SK-N-SH (cell line): Measurements from ENCODE around the gene AKIP1. TPM values are rescaled to one million over a fixed set of nuclear protein-coding genes. Genes with fewer than 3 reads are reported as not detected.

Experiments used
- CTCF ChIA-PET: fragments of 300-600, 350-600 bp; formaldehyde crosslinking; extraction: SDS; loops from one replicate; lab custom pipeline; 2021; lab: Yijun Ruan, JAX
- POLR2A ChIA-PET: fragments of 350-600 bp; sonication (Branson Sonifier 250); formaldehyde crosslinking; extraction: SDS; loops from one replicate; lab custom pipeline; 2020; ENCODE audit warnings: antibody characterized with exemption, inconsistent platforms; lab: Yijun Ruan, JAX
- DNase-seq: peaks from one replicate; pipeline ENCODE4 v3.0.0; 2012
- H2AFZ ChIP-seq: fragments of 200-600 bp; sonication (generic); 2 replicates; pipeline ENCODE4 v1.8.1; 2016; ENCODE audit warnings: antibody characterized with exemption, mild to moderate bottlenecking, low read depth
- H3F3A ChIP-seq: fragments of 200-600 bp; sonication (generic); replicated peaks from 2 replicates; pipeline ENCODE3; 2016; ENCODE audit warnings: antibody characterized with exemption, mild to moderate bottlenecking; ENCODE audit not compliant: insufficient read depth
- H3K27ac ChIP-seq, 2 experiments: fragments of 200-500 bp in 1 of 2; fragments of 200-600 bp in 1 of 2; sonication (Bioruptor generic) in 1 of 2; sonication (generic), shearing (Covaris generic) in 1 of 2; 2 replicates each; pipeline versions ENCODE4 v1.5.1 to v1.6.1; 2014 to 2016; ENCODE audit warnings: low read depth in 2 of 2, inconsistent platforms in 1 of 2, low read length in 1 of 2, mild to moderate bottlenecking in 1 of 2, mixed read lengths in 1 of 2
- H3K27me3 ChIP-seq: fragments of 200-600 bp; sonication (generic), shearing (Covaris generic); 2 replicates; pipeline ENCODE4 v1.6.1; 2016; ENCODE audit warnings: mixed run types; ENCODE audit not compliant: insufficient read depth
- H3K36me3 ChIP-seq, 2 experiments: fragments of 200-500 bp in 1 of 2; fragments of 200-600 bp in 1 of 2; sonication (Bioruptor generic) in 1 of 2; sonication (generic) in 1 of 2; replicated peaks in 1 of 2; 2 replicates each; pipeline versions ENCODE3 to v1.5.1; 2014 to 2016; ENCODE audit warnings: low read length in 1 of 2, mild to moderate bottlenecking in 1 of 2; ENCODE audit not compliant: insufficient read depth in 2 of 2, control insufficient read depth in 1 of 2
- H3K4me1 ChIP-seq, 2 experiments: fragments of 200-500 bp in 1 of 2; fragments of 200-600 bp in 1 of 2; sonication (Bioruptor generic) in 1 of 2; sonication (generic), shearing (Covaris generic) in 1 of 2; 2 replicates each; pipeline versions ENCODE4 v1.5.1 to v1.6.1; 2014 to 2016; ENCODE audit warnings: low read depth in 1 of 2, low read length in 1 of 2, mixed run types in 1 of 2; ENCODE audit not compliant: insufficient read depth in 2 of 2, control insufficient read depth in 1 of 2
- H3K4me2 ChIP-seq: fragments of 200-600 bp; sonication (generic), shearing (Covaris generic); 2 replicates; pipeline ENCODE4 v1.6.1; 2017; ENCODE audit warnings: mixed run types
- H3K4me3 ChIP-seq, 2 experiments: fragments of 200-500 bp in 1 of 2; fragments of 200-600 bp in 1 of 2; sonication (Bioruptor generic) in 1 of 2; sonication (generic), shearing (Covaris generic) in 1 of 2; 2 replicates each; pipeline versions ENCODE4 v1.5.1 to v1.8.1; 2014 to 2016; ENCODE audit warnings: low read depth in 2 of 2, inconsistent platforms in 1 of 2, low read length in 1 of 2, mild to moderate bottlenecking in 1 of 2, mixed read lengths in 1 of 2, moderate library complexity in 1 of 2
- H3K79me2 ChIP-seq: fragments of 200-600 bp; sonication (generic); 2 replicates; pipeline ENCODE4 v1.8.1; 2017; ENCODE audit warnings: mild to moderate bottlenecking; ENCODE audit not compliant: insufficient read depth
- H3K9ac ChIP-seq: fragments of 200-600 bp; sonication (generic); 2 replicates; pipeline ENCODE4 v1.6.1; 2017; ENCODE audit warnings: mixed run types
- H3K9me2 ChIP-seq: fragments of 200-600 bp; sonication (generic); 2 replicates; pipeline ENCODE4 v1.6.1; 2017; ENCODE audit warnings: mixed run types
- H3K9me3 ChIP-seq: fragments of 200-600 bp; sonication (generic); 2 replicates; pipeline ENCODE4 v1.6.1; 2017; ENCODE audit warnings: mixed run types, mild to moderate bottlenecking, moderate library complexity
- H4K20me1 ChIP-seq: fragments of 200-600 bp; sonication (generic); 2 replicates; pipeline ENCODE4 v1.6.1; 2017; ENCODE audit warnings: mild to moderate bottlenecking, mixed run types; ENCODE audit not compliant: insufficient read depth
- CHD2 ChIP-seq: fragments of 150-350 bp; IDR thresholded peaks from 2 replicates; pipeline ENCODE4 v1.6.1; 2018; ENCODE audit warnings: low read length; ENCODE audit not compliant: partially characterized antibody
- EP300 ChIP-seq, 2 experiments: IDR thresholded peaks; 2 replicates each; pipeline versions ENCODE4 v1.4.0 to v1.6.1; 2012; ENCODE audit warnings: borderline replicate concordance in 1 of 2, low read depth in 1 of 2, low read length in 1 of 2
- EZH2phosphoT487 ChIP-seq: fragments of 200-600 bp; sonication (generic); IDR thresholded peaks from 2 replicates; pipeline ENCODE4 v1.6.1; 2017; ENCODE audit warnings: low read depth, mixed run types, mild to moderate bottlenecking, antibody characterized with exemption, moderate library complexity, borderline replicate concordance
- FOSL2 ChIP-seq: IDR thresholded peaks from 2 replicates; pipeline ENCODE4 v1.4.0; 2012; ENCODE audit warnings: low read depth, mild to moderate bottlenecking, moderate library complexity, borderline replicate concordance
- FOXM1 ChIP-seq: IDR thresholded peaks from 2 replicates; pipeline ENCODE4 v1.4.0; 2012; ENCODE audit warnings: low read depth, mild to moderate bottlenecking
- GATA2 ChIP-seq: sonication (generic); formaldehyde crosslinking; IDR thresholded peaks from 2 replicates; pipeline ENCODE4 v1.5.0; 2020; ENCODE audit warnings: mild to moderate bottlenecking, missing genetic modification reagents
- JUND ChIP-seq: IDR thresholded peaks from 2 replicates; pipeline ENCODE4 v1.4.0; 2012
- MEF2A ChIP-seq: IDR thresholded peaks from 2 replicates; pipeline ENCODE4 v1.4.0; 2012; ENCODE audit warnings: low read depth, borderline replicate concordance
- MXI1 ChIP-seq: IDR thresholded peaks from 2 replicates; pipeline ENCODE4 v1.6.1; 2012; ENCODE audit warnings: mild to moderate bottlenecking, low read depth, low read length, improper control_type of control experiment
- NFIC ChIP-seq: IDR thresholded peaks from 2 replicates; pipeline ENCODE4 v1.4.0; 2012; ENCODE audit warnings: borderline replicate concordance
- NRF1 ChIP-seq: IDR thresholded peaks from 2 replicates; pipeline ENCODE4 v1.6.1; 2012; ENCODE audit warnings: low read depth, mild to moderate bottlenecking, low read length
- RAD21 ChIP-seq: IDR thresholded peaks from 2 replicates; pipeline ENCODE4 v1.6.1; 2012; ENCODE audit warnings: mild to moderate bottlenecking, low read length
- RXRA ChIP-seq: IDR thresholded peaks from 2 replicates; pipeline ENCODE4 v1.4.0; 2012; ENCODE audit warnings: low read depth, mild to moderate bottlenecking, borderline replicate concordance
- SMC3 ChIP-seq: IDR thresholded peaks from 2 replicates; pipeline ENCODE4 v1.6.1; 2012; ENCODE audit warnings: low read depth, low read length, improper control_type of control experiment
- TAF1 ChIP-seq: IDR thresholded peaks from 2 replicates; pipeline ENCODE4 v1.6.1; 2012; ENCODE audit warnings: low read depth, mild to moderate bottlenecking, low read length, moderate library complexity, borderline replicate concordance
- TCF12 ChIP-seq: IDR thresholded peaks from 2 replicates; pipeline ENCODE4 v1.4.0; 2012
- YY1 ChIP-seq: IDR thresholded peaks from 2 replicates; pipeline ENCODE4 v1.4.0; 2012; ENCODE audit warnings: low read depth, mild to moderate bottlenecking
- WGBS: methylation state at CpG from one replicate; pipeline ENCODE4 v1.1.6; 2017; ENCODE audit warnings: low lambda C conversion rate; 5-methylcytosine and 5-hydroxymethylcytosine counted together
- polyA plus RNA-seq, 3 experiments: library from polyadenylated mRNA; depleted of rRNA; stranded (reverse); fragments of >200 nt; gene quantifications; 2 replicates each; pipeline ENCODE4 v1.2.3, GENCODE V29; 2012
- TF ChIP-seq, protein P1 (sequence below): IDR thresholded peaks from 2 replicates; pipeline ENCODE4; 2012
- TF ChIP-seq, protein P2 (sequence below): fragments of 200-600 bp; sonication (generic); IDR thresholded peaks from 2 replicates; pipeline ENCODE4 v1.6.1; 2017; ENCODE audit warnings: antibody characterized with exemption, mild to moderate bottlenecking, moderate library complexity
- TF ChIP-seq, protein P3 (sequence below): IDR thresholded peaks from 2 replicates; pipeline ENCODE4 v1.4.0; 2012; ENCODE audit warnings: low read depth
- TF ChIP-seq, protein P4 (sequence below): IDR thresholded peaks from 2 replicates; pipeline ENCODE4 v1.4.0; 2012; ENCODE audit warnings: low read depth, borderline replicate concordance
- TF ChIP-seq, protein P5 (sequence below): fragments of 150-350 bp; IDR thresholded peaks from 2 replicates; pipeline ENCODE4 v1.6.1; 2016; ENCODE audit warnings: mild to moderate bottlenecking, low read depth, low read length

Gene AKIP1
- polyA plus RNA-seq, 1 of the 3 experiments (the other 2 are of a cell fraction): 47.9 TPM

DNA sequence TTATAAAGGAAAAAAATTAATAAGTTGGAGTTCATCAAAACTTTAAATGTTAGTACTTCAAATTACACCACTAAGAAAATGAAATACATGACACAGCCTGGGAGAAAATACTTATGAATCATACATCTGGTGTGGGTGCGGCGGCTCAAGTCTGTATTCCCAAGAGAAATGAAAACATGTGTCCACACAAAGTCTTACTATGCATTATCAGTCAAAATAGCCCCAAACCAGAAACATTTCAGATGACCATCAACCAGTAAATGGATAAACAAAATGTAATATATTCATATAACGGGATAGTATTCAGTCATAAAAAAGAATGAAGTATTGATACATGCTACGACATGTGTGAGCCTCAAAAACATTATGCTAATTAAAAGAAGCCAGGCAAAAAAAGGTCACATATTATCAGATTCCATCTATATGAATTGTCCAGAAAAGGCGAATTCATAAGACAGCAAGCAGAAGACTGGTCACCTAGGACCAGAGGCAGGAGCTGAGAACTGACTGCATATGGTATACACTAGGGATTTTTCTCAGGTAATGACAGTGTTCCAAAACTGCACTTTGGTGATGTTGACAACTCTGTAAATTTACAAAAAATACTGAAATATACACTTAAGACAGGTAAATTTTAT, 5.3 kb upstream of the AKIP1 start:
- TF ChIP-seq, protein P1, sequence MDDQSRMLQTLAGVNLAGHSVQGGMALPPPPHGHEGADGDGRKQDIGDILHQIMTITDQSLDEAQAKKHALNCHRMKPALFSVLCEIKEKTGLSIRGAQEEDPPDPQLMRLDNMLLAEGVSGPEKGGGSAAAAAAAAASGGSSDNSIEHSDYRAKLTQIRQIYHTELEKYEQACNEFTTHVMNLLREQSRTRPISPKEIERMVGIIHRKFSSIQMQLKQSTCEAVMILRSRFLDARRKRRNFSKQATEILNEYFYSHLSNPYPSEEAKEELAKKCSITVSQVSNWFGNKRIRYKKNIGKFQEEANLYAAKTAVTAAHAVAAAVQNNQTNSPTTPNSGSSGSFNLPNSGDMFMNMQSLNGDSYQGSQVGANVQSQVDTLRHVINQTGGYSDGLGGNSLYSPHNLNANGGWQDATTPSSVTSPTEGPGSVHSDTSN: 0 out of 2 replicates have a peak, but pooled peaks have one; percentile 22
- TF ChIP-seq TCF12: peak; percentile 81
- no peak for TF ChIP-seq FOXM1
- no peak for TF ChIP-seq EZH2phosphoT487
- 0 out of 2 replicates have a peak, but pooled peaks have one; percentile 6 for TF ChIP-seq GATA2 (CRISPR knock-in tag)
- TF ChIP-seq RXRA: no peak
- no peak for TF ChIP-seq CHD2
- TF ChIP-seq, protein P2, sequence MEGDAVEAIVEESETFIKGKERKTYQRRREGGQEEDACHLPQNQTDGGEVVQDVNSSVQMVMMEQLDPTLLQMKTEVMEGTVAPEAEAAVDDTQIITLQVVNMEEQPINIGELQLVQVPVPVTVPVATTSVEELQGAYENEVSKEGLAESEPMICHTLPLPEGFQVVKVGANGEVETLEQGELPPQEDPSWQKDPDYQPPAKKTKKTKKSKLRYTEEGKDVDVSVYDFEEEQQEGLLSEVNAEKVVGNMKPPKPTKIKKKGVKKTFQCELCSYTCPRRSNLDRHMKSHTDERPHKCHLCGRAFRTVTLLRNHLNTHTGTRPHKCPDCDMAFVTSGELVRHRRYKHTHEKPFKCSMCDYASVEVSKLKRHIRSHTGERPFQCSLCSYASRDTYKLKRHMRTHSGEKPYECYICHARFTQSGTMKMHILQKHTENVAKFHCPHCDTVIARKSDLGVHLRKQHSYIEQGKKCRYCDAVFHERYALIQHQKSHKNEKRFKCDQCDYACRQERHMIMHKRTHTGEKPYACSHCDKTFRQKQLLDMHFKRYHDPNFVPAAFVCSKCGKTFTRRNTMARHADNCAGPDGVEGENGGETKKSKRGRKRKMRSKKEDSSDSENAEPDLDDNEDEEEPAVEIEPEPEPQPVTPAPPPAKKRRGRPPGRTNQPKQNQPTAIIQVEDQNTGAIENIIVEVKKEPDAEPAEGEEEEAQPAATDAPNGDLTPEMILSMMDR: no peak
- no peak for TF ChIP-seq MEF2A
- peak; percentile 16; the same call in 1 of the 2 replicates for TF ChIP-seq NFIC
- no peak for TF ChIP-seq RAD21
- no peak for TF ChIP-seq NRF1
- peak; percentile 42; the same call in 1 of the 2 replicates for TF ChIP-seq JUND
- TF ChIP-seq, protein P3, sequence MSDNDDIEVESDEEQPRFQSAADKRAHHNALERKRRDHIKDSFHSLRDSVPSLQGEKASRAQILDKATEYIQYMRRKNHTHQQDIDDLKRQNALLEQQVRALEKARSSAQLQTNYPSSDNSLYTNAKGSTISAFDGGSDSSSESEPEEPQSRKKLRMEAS: peak; percentile 53; the same call in 1 of the 2 replicates
- TF ChIP-seq FOSL2: peak; percentile 55; the same call in 1 of the 2 replicates
- peak; percentile 21; the same call in 1 of the 2 replicates for TF ChIP-seq MXI1
- TF ChIP-seq YY1: no peak
- no peak for TF ChIP-seq TAF1
- TF ChIP-seq EP300 (IDR thresholded peaks at IDR 0.05; ENCODE audit: borderline replicate concordance in 1 of 2, low read depth in 1 of 2, low read length in 1 of 2): no peak
- TF ChIP-seq, protein P4, sequence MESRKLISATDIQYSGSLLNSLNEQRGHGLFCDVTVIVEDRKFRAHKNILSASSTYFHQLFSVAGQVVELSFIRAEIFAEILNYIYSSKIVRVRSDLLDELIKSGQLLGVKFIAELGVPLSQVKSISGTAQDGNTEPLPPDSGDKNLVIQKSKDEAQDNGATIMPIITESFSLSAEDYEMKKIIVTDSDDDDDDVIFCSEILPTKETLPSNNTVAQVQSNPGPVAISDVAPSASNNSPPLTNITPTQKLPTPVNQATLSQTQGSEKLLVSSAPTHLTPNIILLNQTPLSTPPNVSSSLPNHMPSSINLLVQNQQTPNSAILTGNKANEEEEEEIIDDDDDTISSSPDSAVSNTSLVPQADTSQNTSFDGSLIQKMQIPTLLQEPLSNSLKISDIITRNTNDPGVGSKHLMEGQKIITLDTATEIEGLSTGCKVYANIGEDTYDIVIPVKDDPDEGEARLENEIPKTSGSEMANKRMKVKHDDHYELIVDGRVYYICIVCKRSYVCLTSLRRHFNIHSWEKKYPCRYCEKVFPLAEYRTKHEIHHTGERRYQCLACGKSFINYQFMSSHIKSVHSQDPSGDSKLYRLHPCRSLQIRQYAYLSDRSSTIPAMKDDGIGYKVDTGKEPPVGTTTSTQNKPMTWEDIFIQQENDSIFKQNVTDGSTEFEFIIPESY: no peak
- TF ChIP-seq SMC3: no peak
- TF ChIP-seq, protein P5, sequence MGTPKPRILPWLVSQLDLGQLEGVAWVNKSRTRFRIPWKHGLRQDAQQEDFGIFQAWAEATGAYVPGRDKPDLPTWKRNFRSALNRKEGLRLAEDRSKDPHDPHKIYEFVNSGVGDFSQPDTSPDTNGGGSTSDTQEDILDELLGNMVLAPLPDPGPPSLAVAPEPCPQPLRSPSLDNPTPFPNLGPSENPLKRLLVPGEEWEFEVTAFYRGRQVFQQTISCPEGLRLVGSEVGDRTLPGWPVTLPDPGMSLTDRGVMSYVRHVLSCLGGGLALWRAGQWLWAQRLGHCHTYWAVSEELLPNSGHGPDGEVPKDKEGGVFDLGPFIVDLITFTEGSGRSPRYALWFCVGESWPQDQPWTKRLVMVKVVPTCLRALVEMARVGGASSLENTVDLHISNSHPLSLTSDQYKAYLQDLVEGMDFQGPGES: no peak
- peak overlapping the region; percentile 21; the same call in 1 of the 2 replicates for H3K9ac ChIP-seq
- no peak for DNase-seq
- 21% methylated on average over 5 of the region's 5 CpGs for WGBS
- peaks cover 37% of the 10 kb centered on the region for H3F3A ChIP-seq
- H3K9me2 ChIP-seq: no peaks in the 10 kb centered on the region
- ChIA-PET CTCF (interaction anchor here (1.1 kb wide), 1 partner anchor 196 kb away, joined by 3 read pairs; no protein-coding TSS in a partner anchor), POLR2A (no interaction called here)
- H2AFZ ChIP-seq: no peak overlapping the region
- peak overlapping the region; percentile 58 for H3K4me2 ChIP-seq
- H3K79me2 ChIP-seq: no peaks in the 10 kb centered on the region
- no peaks in the 10 kb centered on the region for H3K36me3 ChIP-seq
- peaks cover 5 to 21% of the 10 kb centered on the region in 2 experiments; a peak in 3 of 4 replicates for H3K4me1 ChIP-seq
- no peaks in the 10 kb centered on the region for H4K20me1 ChIP-seq
- no peaks in the 10 kb centered on the region for H3K27me3 ChIP-seq
- no peak overlapping the region for H3K4me3 ChIP-seq
- no peaks in the 10 kb centered on the region for H3K9me3 ChIP-seq
- H3K27ac ChIP-seq: peak overlapping the region in 1 of 2 experiments; percentile 95; a peak in 2 of 4 replicates
